ENCODE results near the gene TPH2.

TPH2 gene

DNA sequence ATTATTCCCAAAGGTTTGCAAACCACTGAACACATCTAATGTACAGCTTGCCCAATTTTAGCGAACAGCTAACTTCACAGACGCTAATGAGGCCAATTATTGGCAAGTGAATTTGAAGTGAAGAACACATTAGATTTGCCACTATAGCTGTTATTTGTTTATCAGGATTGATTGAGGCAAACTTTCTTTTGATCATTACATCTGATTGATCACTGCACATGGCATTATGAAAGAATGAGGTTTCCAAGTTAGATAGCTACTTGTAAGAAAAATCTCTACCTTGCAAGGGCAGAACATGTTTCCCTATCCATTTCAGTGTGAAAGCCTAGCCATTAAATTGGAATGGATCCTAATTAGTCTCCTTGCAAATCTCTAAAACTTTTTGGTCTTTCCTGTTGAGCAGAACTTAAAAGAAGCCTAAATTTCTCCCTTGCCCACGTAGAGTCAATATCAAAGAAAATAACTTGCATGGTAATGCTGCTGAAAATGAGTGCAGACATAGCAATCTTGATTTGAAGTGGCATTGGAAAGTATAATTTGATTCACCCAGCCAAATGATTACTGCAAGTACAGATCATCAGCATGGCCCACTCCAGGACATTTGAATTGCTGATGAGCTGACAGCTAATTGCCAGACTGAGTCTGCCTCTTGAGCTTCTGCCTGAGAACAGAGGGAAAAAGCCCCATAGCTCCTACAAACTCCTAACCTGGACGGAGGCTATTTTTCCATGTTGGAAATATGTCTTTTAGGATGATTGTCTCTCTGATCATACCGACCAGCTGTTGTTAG lies 98.6 kb downstream of the TPH2 start:
- DNase-seq = no peak

DNA sequence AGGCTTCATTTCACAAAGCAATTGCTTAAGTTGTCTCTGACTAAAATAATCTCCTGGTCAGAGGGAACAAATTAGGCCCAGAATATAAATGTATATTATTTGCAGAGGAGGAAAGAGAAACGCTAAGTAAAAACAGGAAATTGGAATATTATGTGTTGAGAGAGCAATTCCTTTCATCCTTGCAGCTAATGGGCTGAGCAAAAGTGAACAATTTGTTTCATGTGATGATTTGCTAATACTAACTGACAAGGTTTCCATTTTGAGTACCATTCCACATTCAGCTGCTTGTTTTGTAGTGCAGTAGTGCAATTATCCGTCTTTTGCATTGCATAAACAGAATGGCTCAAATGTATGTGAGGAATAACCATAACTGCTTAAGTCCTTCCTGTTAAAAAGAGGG lies 103.2 kb downstream of the TPH2 start:
- no peak for DNase-seq

DNA sequence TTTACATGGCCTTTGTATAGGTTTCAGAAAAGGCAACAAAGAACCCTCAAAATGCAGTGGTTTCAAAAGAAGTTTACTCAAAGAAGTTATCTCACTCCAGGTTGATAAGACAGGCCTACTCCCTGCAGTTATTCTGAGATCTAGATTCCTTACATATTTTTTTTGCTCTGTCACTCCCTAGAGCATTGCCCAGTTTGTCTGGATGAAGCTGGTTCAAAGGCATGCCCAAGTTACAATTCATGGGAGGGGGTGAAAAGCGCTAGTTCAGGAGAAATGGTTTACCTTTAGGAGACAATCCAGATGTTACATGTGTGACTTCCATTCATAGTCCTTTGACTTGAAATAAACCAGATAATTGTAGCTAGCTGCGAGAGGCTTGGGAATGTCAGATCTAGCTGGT lies 115.0 kb downstream of the TPH2 start:
- DNase-seq = no peak

DNA sequence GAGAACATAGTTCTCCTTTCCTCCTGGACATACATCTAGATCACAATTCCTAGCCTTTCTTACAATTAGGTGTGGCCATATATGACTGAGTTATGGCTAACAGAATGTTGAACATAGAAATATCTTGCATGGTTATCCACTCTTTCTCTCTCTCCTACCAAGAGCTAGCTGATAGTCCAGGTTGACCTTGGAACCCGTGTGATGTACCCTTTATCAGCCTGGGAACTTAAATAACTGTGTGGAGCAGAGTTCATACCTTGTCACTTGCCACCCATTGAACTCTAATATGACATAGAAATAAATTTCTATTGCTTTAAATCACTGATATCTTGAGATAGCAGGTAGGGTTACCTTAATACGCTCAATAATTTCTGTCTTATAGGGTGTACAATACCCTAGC lies 115.9 kb downstream of the TPH2 start:
- DNase-seq = no peak

DNA sequence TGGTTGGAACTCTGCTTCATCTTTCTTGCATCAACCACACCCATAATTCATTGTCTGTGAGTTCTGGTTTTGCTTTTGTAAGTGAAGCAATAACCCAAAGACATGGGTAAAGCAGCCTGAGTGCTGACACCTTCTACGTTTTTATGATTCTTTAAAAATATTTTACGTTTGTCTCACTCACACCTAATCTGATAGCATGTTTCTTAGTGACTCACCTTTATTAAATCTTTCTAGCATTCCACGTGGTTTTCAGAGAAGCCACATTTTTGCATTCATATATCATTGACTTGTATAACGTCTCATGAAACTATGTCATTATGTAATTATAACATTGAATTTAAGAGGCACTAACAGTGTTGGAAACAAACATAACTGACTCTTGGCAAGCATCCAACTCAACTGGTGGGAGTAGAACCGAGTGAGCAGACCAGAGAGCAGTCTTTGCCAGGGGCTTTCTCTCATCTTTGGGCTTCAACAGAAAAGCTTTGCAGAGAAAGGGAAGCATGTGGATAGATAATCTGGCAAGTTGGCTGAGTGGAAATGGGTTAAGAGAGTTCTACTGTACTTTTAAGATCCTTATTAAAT lies 118.8 kb downstream of the TPH2 start:
- DNase-seq = no peak

DNA sequence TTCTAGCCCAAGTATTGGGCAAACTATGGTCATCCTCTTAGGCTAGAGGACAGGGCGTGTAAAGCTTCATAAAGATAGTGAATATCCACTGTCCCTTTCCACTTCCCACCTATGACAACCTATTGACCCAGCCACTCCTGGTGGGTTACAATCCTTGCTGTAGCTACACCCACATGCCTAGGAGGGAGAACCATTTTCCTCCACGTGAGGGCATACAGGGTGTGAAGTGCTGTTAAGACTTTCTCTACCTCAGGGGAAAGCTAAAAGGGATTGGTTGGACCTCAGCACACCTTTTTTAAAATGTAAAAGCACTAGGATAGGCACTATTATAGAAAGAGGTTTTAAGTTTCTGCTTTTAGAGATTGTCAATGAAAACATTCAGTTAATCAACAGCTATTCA lies 124.4 kb downstream of the TPH2 start:
- DNase-seq = no peak

DNA sequence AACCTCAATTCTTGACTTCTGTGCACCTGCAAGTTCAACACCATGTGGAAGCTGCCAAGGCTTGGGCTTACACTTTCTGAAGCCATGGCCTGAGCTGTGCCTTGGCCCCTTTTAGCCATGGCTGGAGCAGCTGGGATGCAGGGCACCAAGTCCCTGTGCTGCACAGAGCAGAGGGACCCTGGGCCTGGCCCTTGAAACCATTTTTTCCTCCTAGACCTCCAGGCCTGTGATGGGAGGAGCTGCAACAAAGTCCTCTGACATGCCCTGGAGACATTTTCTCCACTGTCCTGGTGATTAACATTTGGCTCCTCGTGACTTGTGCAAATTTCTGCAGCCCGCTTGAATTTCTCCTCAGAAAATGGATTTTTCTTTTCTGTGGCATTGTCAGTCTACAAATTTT lies 132.4 kb downstream of the TPH2 start:
- DNase-seq = no peak

DNA sequence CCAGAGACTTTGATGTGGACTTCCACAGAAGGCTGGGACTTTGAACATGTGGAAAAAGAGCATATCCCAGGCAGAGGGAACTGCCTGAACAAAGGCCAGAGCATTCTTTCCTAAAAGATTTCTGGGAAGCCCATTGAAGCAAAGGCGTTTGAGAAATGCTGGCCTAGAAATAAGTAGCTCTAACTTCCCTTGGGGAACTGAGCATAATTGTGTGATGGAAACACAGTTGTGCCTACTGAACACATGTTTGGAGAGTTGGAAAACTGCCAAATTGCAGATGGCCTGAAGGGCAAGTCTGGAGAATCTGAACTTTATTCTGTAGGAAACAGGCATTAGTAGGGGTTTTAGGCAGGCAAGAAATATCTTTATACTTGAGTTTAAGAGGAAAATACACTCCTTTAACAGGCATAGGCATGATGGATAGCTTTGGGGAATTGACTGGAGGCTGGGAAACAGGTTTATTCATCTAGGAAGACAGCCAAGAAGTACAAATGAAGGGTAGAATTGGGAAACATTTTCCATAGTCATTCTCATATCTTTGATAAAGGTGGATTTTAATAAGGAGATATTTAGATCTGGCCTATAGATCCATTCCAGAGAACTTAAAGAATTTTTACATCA lies 134.1 kb downstream of the TPH2 start:
- DNase-seq = no peak

DNA sequence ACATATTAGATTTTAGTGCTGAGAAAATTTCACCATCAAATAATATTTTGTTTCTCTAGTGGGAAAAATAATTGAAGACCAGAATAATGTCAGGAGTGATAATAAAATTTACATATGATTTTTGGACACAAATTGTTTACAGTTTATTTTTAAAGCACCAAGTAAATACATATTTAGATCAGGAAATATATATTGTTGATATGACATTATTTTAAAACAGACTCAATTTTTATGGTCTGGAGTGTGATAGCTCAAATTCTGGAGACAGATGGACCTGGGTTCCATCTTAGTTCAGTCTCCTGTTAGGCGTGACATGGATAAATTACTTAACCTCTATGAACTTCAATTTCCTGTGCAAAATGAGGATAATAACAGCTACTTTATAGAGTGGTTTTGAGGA lies 135.4 kb downstream of the TPH2 start:
- DNase-seq = no peak

DNA sequence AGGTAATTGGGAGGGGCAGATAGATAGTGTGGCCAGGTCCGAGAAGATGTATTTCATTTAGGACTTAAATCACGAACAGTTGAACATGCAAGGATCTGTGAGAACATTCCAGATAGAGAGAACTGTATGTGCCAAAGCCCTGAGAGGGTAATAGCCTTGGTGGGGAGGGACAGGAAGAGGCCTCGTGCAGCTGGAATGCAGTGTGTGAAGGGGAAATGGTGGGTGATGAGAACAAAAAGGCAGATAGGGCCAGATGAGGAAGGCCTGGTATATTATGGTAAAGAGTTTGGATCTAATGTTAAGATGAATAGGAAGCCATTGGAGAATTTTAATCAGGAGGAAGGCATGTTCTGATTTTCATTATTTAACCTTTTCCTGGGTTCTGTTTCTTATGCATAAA lies 136.3 kb downstream of the TPH2 start:
- DNase-seq = no peak

DNA sequence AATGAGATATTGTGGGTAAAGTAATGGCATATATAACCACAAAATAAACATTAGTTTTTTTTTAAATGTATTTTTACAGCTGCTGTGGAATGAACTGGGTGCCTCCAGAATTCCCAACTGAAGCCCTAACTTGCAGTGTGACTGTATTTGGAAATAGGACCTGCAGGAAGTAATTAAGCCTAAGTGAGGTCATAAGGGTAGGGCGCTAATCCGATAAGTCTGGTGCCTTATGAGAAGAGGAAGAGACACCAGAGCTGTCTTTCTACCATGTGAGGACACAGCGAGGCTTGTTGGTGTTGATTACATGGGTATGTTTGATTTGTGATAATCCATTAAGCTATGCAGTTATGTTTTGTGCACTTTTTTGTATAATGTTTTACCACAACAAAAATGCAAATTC lies 136.8 kb downstream of the TPH2 start:
- no peak for DNase-seq

DNA sequence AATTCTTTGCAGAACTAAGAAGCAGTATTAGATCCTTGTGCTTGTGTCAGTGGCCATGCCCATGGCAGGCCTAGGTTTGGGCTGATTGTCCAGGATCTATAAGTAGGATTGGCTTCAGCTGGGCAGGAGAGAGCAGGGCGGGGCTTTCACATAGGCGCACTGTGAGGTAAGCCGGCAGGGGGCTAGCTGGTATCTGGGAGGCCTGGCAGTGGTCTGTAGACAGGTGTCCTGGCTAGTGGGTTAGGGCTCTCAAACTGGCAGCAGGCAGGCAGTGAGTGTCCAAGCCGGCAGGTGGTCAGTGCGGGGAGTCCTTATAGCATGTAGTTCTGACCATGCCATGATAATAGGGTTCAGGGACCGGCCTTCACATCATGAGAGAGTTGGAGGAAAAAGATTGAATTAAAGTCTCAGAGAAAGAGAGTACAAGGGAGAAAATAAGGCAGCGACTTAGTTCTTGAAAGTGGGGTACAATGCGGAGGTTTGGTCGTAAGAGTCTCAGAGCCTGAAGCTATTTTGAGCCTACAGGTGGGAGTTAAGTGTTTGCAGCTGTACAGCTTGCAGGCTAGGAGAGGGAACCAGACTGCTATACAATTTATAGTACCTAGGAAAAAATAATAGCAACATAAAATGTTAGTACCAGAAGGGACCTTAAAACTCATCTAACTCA lies 137.4 kb downstream of the TPH2 start:
- DNase-seq = no peak

DNA sequence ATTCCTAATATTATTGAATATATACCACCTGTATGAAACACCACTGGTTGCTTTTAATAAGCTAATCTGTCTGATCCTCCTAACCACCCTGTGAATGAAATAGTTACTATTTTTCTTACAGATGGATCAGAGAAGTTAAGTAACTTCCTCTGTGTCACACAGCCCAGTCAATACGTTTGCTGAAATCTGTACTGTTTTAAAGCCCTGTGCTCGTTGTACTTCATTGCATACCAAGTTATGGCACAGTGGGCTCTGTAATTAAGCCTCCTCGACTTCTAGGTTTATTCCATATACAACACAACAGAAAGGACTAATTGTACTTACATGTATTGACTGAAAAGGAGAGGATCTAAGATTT lies 137.9 kb downstream of the TPH2 start:
- no peak for DNase-seq

DNA sequence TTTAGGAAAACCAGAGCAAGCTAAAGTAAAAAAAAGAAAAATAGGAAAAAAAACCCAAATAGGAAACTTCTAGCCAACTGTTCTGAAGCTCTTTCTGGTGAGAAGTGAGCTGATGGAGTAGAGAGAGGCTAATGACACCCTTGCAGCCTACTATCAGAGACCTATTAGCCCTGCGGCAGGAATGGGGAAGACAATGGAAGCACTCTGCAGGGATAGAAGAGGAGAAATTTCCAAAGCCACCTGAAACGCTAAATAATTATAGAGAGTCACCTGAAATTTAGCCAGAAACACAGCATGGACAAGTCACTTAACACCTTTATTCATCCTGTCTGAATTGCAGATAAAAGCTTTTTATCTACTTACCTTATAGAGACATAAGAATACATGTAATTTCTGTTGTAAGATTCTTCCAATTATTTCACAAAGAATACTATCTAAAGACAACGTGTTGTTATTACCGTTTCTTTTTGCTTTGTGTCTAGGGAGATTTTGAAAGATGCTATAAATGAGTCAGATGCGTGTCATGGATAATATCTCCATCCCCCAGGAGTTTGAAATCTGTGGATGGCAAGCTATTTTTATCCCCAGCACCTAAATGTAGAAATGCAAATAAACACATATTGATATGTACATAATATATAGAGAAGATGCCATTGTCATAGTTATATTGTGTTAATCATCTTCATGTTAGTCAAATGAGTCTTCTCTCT lies 138.6 kb downstream of the TPH2 start:
- DNase-seq = no peak

DNA sequence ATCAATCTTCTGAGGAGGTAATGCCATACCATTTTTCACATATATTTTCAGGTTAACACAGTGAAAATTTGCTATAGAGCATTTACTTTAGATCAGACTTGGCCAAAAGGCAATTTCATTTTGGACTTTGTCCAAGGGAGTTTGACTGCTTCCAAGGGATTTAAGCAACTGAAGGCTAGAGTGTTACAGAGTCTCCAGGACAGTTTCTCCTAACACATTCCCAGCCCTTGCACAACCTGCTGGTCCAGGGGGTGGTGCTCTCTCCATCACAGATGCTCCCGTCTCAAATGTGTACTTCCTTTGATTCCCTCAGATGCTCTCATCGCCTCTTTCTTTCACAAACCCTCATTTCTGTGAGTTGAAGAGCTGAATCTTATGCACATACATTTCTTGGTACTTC lies 143.1 kb downstream of the TPH2 start:
- no peak for DNase-seq
